ENCODE data around the gene DLG2.

GRCh38 chr11:84795698-84796097 lies 831.4 kb downstream of the DLG2 start:
- TF ChIP-seq, protein P1, sequence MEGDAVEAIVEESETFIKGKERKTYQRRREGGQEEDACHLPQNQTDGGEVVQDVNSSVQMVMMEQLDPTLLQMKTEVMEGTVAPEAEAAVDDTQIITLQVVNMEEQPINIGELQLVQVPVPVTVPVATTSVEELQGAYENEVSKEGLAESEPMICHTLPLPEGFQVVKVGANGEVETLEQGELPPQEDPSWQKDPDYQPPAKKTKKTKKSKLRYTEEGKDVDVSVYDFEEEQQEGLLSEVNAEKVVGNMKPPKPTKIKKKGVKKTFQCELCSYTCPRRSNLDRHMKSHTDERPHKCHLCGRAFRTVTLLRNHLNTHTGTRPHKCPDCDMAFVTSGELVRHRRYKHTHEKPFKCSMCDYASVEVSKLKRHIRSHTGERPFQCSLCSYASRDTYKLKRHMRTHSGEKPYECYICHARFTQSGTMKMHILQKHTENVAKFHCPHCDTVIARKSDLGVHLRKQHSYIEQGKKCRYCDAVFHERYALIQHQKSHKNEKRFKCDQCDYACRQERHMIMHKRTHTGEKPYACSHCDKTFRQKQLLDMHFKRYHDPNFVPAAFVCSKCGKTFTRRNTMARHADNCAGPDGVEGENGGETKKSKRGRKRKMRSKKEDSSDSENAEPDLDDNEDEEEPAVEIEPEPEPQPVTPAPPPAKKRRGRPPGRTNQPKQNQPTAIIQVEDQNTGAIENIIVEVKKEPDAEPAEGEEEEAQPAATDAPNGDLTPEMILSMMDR (IDR thresholded peaks at IDR 0.05; ENCODE audit: low read length), result no peak
- no peak for TF ChIP-seq EZH2 (IDR thresholded peaks at IDR 0.05; ENCODE audit: borderline replicate concordance, low read length)

Data from OCI-LY1 (cell line).